ENCODE results near the gene PEX11G.

DNA sequence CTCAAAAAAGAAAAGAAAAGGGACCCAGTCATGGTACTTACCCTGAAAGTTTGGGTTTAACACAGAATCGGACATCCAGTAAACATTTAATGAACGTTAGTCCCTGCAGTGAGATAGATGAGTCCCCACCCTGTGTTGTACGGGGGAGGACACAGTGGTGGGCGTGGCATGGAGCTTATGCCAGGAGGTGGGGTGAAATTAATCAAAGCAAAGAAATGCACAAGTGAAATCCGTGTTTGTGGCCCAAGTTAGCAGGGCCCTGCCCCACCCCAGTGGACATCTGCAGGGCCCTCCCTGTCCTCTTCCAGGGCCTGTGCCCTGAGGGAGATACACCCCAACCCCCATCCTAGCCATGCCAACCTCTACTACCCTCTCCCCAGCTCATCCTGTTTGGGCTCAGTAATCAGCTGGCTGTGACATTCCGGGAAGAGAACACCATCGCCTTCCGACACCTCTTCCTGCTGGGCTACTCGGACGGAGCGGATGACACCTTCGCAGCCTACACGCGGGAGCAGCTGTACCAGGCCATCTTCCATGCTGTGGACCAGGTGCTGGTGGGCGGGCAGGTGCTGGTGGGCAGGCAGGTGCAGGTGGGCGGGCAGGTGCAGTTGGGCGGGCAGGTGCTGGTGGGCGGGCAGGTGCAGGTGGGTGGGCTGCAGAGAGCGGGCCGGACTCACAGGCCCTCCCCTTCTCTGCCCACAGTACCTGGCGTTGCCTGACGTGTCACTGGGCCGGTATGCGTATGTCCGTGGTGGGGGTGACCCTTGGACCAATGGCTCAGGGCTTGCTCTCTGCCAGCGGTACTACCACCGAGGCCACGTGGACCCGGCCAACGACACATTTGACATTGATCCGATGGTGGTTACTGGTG, 37.5 kb upstream of the PEX11G start:
- TF ChIP-seq, protein P1, sequence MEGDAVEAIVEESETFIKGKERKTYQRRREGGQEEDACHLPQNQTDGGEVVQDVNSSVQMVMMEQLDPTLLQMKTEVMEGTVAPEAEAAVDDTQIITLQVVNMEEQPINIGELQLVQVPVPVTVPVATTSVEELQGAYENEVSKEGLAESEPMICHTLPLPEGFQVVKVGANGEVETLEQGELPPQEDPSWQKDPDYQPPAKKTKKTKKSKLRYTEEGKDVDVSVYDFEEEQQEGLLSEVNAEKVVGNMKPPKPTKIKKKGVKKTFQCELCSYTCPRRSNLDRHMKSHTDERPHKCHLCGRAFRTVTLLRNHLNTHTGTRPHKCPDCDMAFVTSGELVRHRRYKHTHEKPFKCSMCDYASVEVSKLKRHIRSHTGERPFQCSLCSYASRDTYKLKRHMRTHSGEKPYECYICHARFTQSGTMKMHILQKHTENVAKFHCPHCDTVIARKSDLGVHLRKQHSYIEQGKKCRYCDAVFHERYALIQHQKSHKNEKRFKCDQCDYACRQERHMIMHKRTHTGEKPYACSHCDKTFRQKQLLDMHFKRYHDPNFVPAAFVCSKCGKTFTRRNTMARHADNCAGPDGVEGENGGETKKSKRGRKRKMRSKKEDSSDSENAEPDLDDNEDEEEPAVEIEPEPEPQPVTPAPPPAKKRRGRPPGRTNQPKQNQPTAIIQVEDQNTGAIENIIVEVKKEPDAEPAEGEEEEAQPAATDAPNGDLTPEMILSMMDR (IDR thresholded peaks at IDR 0.05; ENCODE audit: insufficient read depth, low read length, poor library complexity, severe bottlenecking) = no peak
- TF ChIP-seq EZH2phosphoT487 (conservative IDR thresholded peaks at IDR 0.05; ENCODE audit: low read length) = no peak

All from SU-DHL-6 (cell line).